Measurements from ENCODE around the gene TIMM22.
"Not testable (repeated sequence)": the region's sequence is repeated elsewhere in the genome, so short reads cannot be mapped to it uniquely, and the experiment has no call there.

TIMM22 gene

GRCh38 chr17:1039511-1040215 is 42.7 kb downstream of the TIMM22 start:
- DNase-seq (ENCODE audit: low spot score) = peak; percentile 78

- DNase-seq (ENCODE audit: low spot score) = no peak
Observed at GRCh38 chr17:1040216-1040600, 43.3 kb downstream of the TIMM22 start.

GRCh38 chr17:1041746-1042145 is 44.8 kb downstream of the TIMM22 start:
- no peak for DNase-seq (ENCODE audit: low spot score)

- DNase-seq (ENCODE audit: low spot score) = no peak
Observed at GRCh38 chr17:1042486-1042885, 45.6 kb downstream of the TIMM22 start.

- DNase-seq (ENCODE audit: low spot score) = no peak
Observed at GRCh38 chr17:1043601-1044251, 46.8 kb downstream of the TIMM22 start.

- DNase-seq (ENCODE audit: low spot score) = not testable (repeated sequence)
Observed at GRCh38 chr17:1044387-1045009, 47.6 kb downstream of the TIMM22 start.

GRCh38 chr17:1045456-1045855 is 48.5 kb downstream of the TIMM22 start:
- DNase-seq (ENCODE audit: low spot score) = no peak

GRCh38 chr17:1047177-1047878 is 50.4 kb downstream of the TIMM22 start:
- no peak for DNase-seq (ENCODE audit: low spot score)

GRCh38 chr17:1047879-1048470 is 51.0 kb downstream of the TIMM22 start:
- no peak for DNase-seq (ENCODE audit: low spot score)

- not testable (repeated sequence) for DNase-seq (ENCODE audit: low spot score)
Observed at GRCh38 chr17:1048516-1049115, 51.7 kb downstream of the TIMM22 start.

GRCh38 chr17:1049446-1050225 is 52.7 kb downstream of the TIMM22 start:
- DNase-seq (ENCODE audit: low spot score) = no peak

GRCh38 chr17:1050246-1050995 is 53.5 kb downstream of the TIMM22 start:
- no peak for DNase-seq (ENCODE audit: low spot score)

GRCh38 chr17:1050996-1051925 is 54.3 kb downstream of the TIMM22 start:
- no peak for DNase-seq (ENCODE audit: low spot score)
